Epidermal melanocyte (primary cell): ENCODE measurements around the gene TBC1D9B.

Source experiments
- DNase-seq: peaks from one replicate; pipeline ENCODE4 v3.0.0; 2011; ENCODE audit warnings: low spot score; ENCODE audit not compliant: insufficient read length

TBC1D9B gene

GRCh38 chr5:179869641-179870402 lies 37.9 kb downstream of the TBC1D9B start:
- DNase-seq = no peak

GRCh38 chr5:179869101-179869500 lies 38.6 kb downstream of the TBC1D9B start:
- DNase-seq = no peak

GRCh38 chr5:179868541-179868940 lies 39.2 kb downstream of the TBC1D9B start:
- DNase-seq = no peak

GRCh38 chr5:179867476-179867875 lies 40.2 kb downstream of the TBC1D9B start:
- no peak for DNase-seq

GRCh38 chr5:179867079-179867465 lies 40.6 kb downstream of the TBC1D9B start:
- DNase-seq = no peak

GRCh38 chr5:179866241-179867078 lies 41.2 kb downstream of the TBC1D9B start:
- DNase-seq = no peak

- DNase-seq = no peak
These were observed 42.0 kb downstream of the TBC1D9B start for GRCh38 chr5:179865491-179866240.

GRCh38 chr5:179864686-179865085 lies 43.0 kb downstream of the TBC1D9B start:
- DNase-seq = no peak

GRCh38 chr5:179863449-179864085 lies 44.1 kb downstream of the TBC1D9B start:
- no peak for DNase-seq

GRCh38 chr5:179862891-179863290 lies 44.8 kb downstream of the TBC1D9B start:
- DNase-seq = no peak

GRCh38 chr5:179862296-179862695 lies 45.4 kb downstream of the TBC1D9B start:
- no peak for DNase-seq

- no peak for DNase-seq
These were observed 47.4 kb downstream of the TBC1D9B start for GRCh38 chr5:179860301-179860700.

- DNase-seq = peak; percentile 96
These were observed 48.9 kb downstream of the TBC1D9B start, which contains the start of gene MRNIP for GRCh38 chr5:179858586-179859427. Gene MRNIP (minus strand): TSS chr5:179858817. CDS start chr5:179858796, 21 bp downstream.

- no peak for DNase-seq
These were observed 49.5 kb downstream of the TBC1D9B start for GRCh38 chr5:179858241-179858585.

GRCh38 chr5:179854356-179854755 lies 53.3 kb downstream of the TBC1D9B start:
- no peak for DNase-seq

GRCh38 chr5:179852993-179853547 lies 54.6 kb downstream of the TBC1D9B start:
- DNase-seq = no peak

- DNase-seq = no peak
These were observed 66.1 kb downstream of the TBC1D9B start for GRCh38 chr5:179841621-179842020.

GRCh38 chr5:179840766-179841165 lies 66.9 kb downstream of the TBC1D9B start:
- no peak for DNase-seq

GRCh38 chr5:179840321-179840720 lies 67.4 kb downstream of the TBC1D9B start:
- no peak for DNase-seq
